HEK293 (cell line): ENCODE results near the gene BPNT1.

Experiments
- CTCF ChIA-PET: fragments of 350-600 bp; formaldehyde crosslinking; extraction: SDS; loops from one replicate; lab custom pipeline; 2021; ENCODE audit warnings: antibody characterized with exemption; lab: Yijun Ruan, JAX
- POLR2A ChIA-PET: fragments of 300-600 bp; formaldehyde crosslinking; extraction: SDS; loops from one replicate; lab custom pipeline; 2020; ENCODE audit warnings: antibody characterized with exemption, inconsistent platforms; lab: Yijun Ruan, JAX
- H3K27ac ChIP-seq: fragments of 200-500 bp; sonication (Bioruptor generic); 2 replicates; pipeline ENCODE4 v1.5.1; 2014; ENCODE audit warnings: low read depth, low read length, control low read depth, inconsistent platforms; ENCODE audit errors: extremely low read depth
- H3K36me3 ChIP-seq, 2 experiments: fragments of 200-500 bp in 1 of 2; sonication (Bioruptor generic) in 1 of 2; 1 replicate in 1 of 2; 2 replicates in 1 of 2; pipeline ENCODE4 v1.5.1; 2014 to 2017; ENCODE audit warnings: inconsistent platforms in 2 of 2, low read length in 2 of 2; ENCODE audit not compliant: control insufficient read depth in 2 of 2, insufficient read depth in 1 of 2
- H3K4me1 ChIP-seq: fragments of 200-500 bp; sonication (Bioruptor generic); 2 replicates; pipeline ENCODE4 v1.5.1; 2014; ENCODE audit warnings: mild to moderate bottlenecking, low read length, inconsistent platforms; ENCODE audit not compliant: control insufficient read depth, insufficient read depth
- H3K4me3 ChIP-seq: 2 replicates; pipeline ENCODE4 v1.5.1; 2011; ENCODE audit warnings: low read depth, mild to moderate bottlenecking, control low read depth, low read length, moderate library complexity
- H3K9me3 ChIP-seq: fragments of 200-500 bp; sonication (Bioruptor generic); 2 replicates; pipeline ENCODE4 v1.5.1; 2014; ENCODE audit warnings: low read depth, low read length, inconsistent platforms; ENCODE audit not compliant: control insufficient read depth, insufficient read depth
- HOXD13 ChIP-seq: sonication (generic); formaldehyde crosslinking; IDR thresholded peaks from 2 replicates; pipeline ENCODE4 v1.8.0; 2022; ENCODE audit warnings: missing genetic modification reagents, borderline replicate concordance
- INSM2 ChIP-seq: fragments of 450-650 bp; formaldehyde crosslinking; IDR thresholded peaks from 2 replicates; pipeline ENCODE4 v1.5.1; 2016; ENCODE audit warnings: missing biosample characterization, missing genetic modification characterization
- KLF9 ChIP-seq: fragments of 450-650 bp; formaldehyde crosslinking; IDR thresholded peaks from 2 replicates; pipeline ENCODE4 v1.5.1; 2016; ENCODE audit warnings: missing biosample characterization, missing genetic modification characterization, low read depth
- MEIS1 ChIP-seq: sonication (generic); formaldehyde crosslinking; IDR thresholded peaks from 2 replicates; pipeline ENCODE4 v1.8.1; 2022; ENCODE audit warnings: missing genetic modification reagents, mild to moderate bottlenecking, borderline replicate concordance
- WT1 ChIP-seq: fragments of 450-650 bp; formaldehyde crosslinking; IDR thresholded peaks from 2 replicates; pipeline ENCODE4 v1.5.1; 2016; ENCODE audit warnings: missing biosample characterization, missing genetic modification characterization
- ZBTB1 ChIP-seq: fragments of 450-650 bp; formaldehyde crosslinking; IDR thresholded peaks from 2 replicates; pipeline ENCODE4 v1.5.1; 2016; ENCODE audit warnings: missing biosample characterization, missing genetic modification characterization
- ZBTB26 ChIP-seq: fragments of 450-650 bp; formaldehyde crosslinking; optimal IDR thresholded peaks from 2 replicates; pipeline ENCODE3; 2016; ENCODE audit warnings: missing biosample characterization, mild to moderate bottlenecking, missing genetic modification characterization
- ZNF112 ChIP-seq: fragments of 450-650 bp; formaldehyde crosslinking; IDR thresholded peaks from 2 replicates; pipeline ENCODE4 v1.5.0; 2017; ENCODE audit warnings: missing biosample characterization, missing genetic modification characterization
- ZNF146 ChIP-seq: fragments of 450-650 bp; formaldehyde crosslinking; IDR thresholded peaks from 2 replicates; pipeline ENCODE4 v1.5.1; 2016; ENCODE audit warnings: missing biosample characterization, missing genetic modification characterization
- ZNF184 ChIP-seq: fragments of 450-650 bp; IDR thresholded peaks from 2 replicates; pipeline ENCODE4 v1.5.1; 2018; ENCODE audit warnings: missing biosample characterization, mild to moderate bottlenecking, missing genetic modification characterization
- ZNF354C ChIP-seq: fragments of 450-650 bp; formaldehyde crosslinking; IDR thresholded peaks from 2 replicates; pipeline ENCODE4 v1.5.1; 2016; ENCODE audit warnings: missing biosample characterization, missing genetic modification characterization, low read depth, borderline replicate concordance
- ZNF362 ChIP-seq: fragments of 450-650 bp; formaldehyde crosslinking; IDR thresholded peaks from 2 replicates; pipeline ENCODE4 v1.5.1; 2016; ENCODE audit warnings: missing biosample characterization, missing genetic modification characterization
- ZNF423 ChIP-seq: fragments of 450-650 bp; formaldehyde crosslinking; IDR thresholded peaks from 2 replicates; pipeline ENCODE4 v1.5.1; 2016; ENCODE audit warnings: missing biosample characterization, missing genetic modification characterization
- ZNF426 ChIP-seq: fragments of 450-650 bp; formaldehyde crosslinking; IDR thresholded peaks from 2 replicates; pipeline ENCODE4 v1.5.1; 2017; ENCODE audit warnings: missing biosample characterization, missing genetic modification characterization, mild to moderate bottlenecking, inconsistent platforms, moderate library complexity
- ZNF449 ChIP-seq: fragments of 450-650 bp; formaldehyde crosslinking; IDR thresholded peaks from 2 replicates; pipeline ENCODE4 v1.5.1; 2017; ENCODE audit warnings: missing biosample characterization, mild to moderate bottlenecking, missing genetic modification characterization, moderate library complexity
- ZNF473 ChIP-seq: fragments of 450-650 bp; formaldehyde crosslinking; IDR thresholded peaks from 2 replicates; pipeline ENCODE4 v1.5.1; 2017; ENCODE audit warnings: missing biosample characterization, missing genetic modification characterization
- ZNF561 ChIP-seq: fragments of 450-650 bp; IDR thresholded peaks from 2 replicates; pipeline ENCODE4 v1.5.1; 2018; ENCODE audit warnings: missing biosample characterization, missing genetic modification characterization, borderline replicate concordance
- ZNF610 ChIP-seq: fragments of 450-650 bp; formaldehyde crosslinking; IDR thresholded peaks from 2 replicates; pipeline ENCODE4 v1.5.1; 2016; ENCODE audit warnings: missing biosample characterization, missing genetic modification characterization, borderline replicate concordance
- ZNF629 ChIP-seq: fragments of 450-650 bp; formaldehyde crosslinking; IDR thresholded peaks from 2 replicates; pipeline ENCODE4 v1.5.1; 2017; ENCODE audit warnings: missing biosample characterization, missing genetic modification characterization

BPNT1 gene

GRCh38 chr1:220137019-220137786 lies 47.6 kb upstream of the BPNT1 start:
- H3K36me3 ChIP-seq = peaks cover 59 to 82% of the 10 kb centered on the region in 2 experiments
- TF ChIP-seq ZNF354C (tag by site-specific recombination) (no peak), ZNF561 (tag by site-specific recombination) (no peak), ZNF146 (no peak), ZNF629 (no peak), ZNF449 (tag by site-specific recombination) (no peak), INSM2 (tag by site-specific recombination) (no peak), ZNF610 (no peak), ZNF362 (no peak), ZNF423 (no peak), WT1 (no peak), KLF9 (tag by site-specific recombination) (no peak), ZNF112 (tag by site-specific recombination) (no peak), ZNF473 (tag by site-specific recombination) (no peak), ZNF426 (tag by site-specific recombination) (no peak), ZNF184 (tag by site-specific recombination) (no peak), MEIS1 (CRISPR knock-in tag) (no peak), ZBTB1 (tag by site-specific recombination) (no peak), HOXD13 (CRISPR knock-in tag) (no peak)
- TF ChIP-seq, all 188 proteins: peak for 0
- no peaks in the 10 kb centered on the region for H3K4me1 ChIP-seq
- no peak overlapping the region for H3K27ac ChIP-seq
- no peak overlapping the region for H3K4me3 ChIP-seq
- H3K9me3 ChIP-seq = no peaks in the 10 kb centered on the region
- ChIA-PET POLR2A (interaction anchor here (0.6 kb wide), 1 partner anchor 8 kb away, joined by 4 read pairs; no protein-coding TSS in a partner anchor), CTCF (interaction anchor here (0.6 to 0.8 kb wide), 2 partner anchors 12 to 1031 kb away, joined by 3 read pairs; no protein-coding TSS in a partner anchor)

- POLR2A ChIA-PET = no interaction called here
Measured at GRCh38 chr1:220135755-220136154, 46.2 kb upstream of the BPNT1 start.

More at GRCh38 chr1:220135755-220136154, 46.2 kb upstream of the BPNT1 start:
- Histone ChIP-seq H3K9me3 (no peaks in the 10 kb centered on the region), H3K4me1 (no peaks in the 10 kb centered on the region), H3K27ac (no peak overlapping the region), H3K4me3 (no peak overlapping the region), H3K36me3 (peaks cover 61 to 70% of the 10 kb centered on the region in 2 experiments)
- TF ChIP-seq ZBTB26 (tag by site-specific recombination) = no peak
- CTCF ChIA-PET = no interaction called here
